ENCODE measurements around the gene GNPDA2. TPM values are rescaled to one million over a fixed set of nuclear protein-coding genes. Genes with fewer than 3 reads are reported as not detected.

Gene GNPDA2
- polyA plus RNA-seq, 5 donors, result 22.8 to 38.6 (median 33.2) TPM

GRCh38 chr4:44700427-44700826 is 25.9 kb downstream of the GNPDA2 start:
- no peak for DNase-seq

DNA sequence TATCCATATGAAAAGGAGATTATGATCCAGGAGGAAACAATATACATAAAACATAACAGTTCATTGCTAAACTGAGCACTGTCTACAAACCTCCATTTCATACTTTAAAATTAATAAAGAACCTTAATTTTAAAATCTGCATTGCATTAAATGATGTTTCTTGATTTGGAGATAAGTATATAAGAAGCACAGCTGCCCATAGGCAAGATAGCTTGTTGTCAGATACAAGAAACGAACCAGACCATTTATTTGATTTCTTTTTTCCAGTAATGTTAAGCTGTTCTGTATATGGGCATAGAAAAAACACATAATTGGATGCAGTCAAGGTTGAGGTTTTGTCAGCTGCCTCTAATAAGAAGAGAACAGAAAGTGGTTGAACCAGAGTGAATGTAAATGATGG is 41.7 kb downstream of the GNPDA2 start:
- no peak for DNase-seq

GRCh38 chr4:44679060-44679459 is 47.3 kb downstream of the GNPDA2 start:
- no peak for DNase-seq

GRCh38 chr4:44678094-44679041 is 48.0 kb downstream of the GNPDA2 start, which contains the start of gene GUF1:
Gene GUF1 (plus strand): TSS chr4:44678420. CDS start chr4:44678623, 203 bp downstream.
- peak; percentile 92 to 93 for DNase-seq

DNA sequence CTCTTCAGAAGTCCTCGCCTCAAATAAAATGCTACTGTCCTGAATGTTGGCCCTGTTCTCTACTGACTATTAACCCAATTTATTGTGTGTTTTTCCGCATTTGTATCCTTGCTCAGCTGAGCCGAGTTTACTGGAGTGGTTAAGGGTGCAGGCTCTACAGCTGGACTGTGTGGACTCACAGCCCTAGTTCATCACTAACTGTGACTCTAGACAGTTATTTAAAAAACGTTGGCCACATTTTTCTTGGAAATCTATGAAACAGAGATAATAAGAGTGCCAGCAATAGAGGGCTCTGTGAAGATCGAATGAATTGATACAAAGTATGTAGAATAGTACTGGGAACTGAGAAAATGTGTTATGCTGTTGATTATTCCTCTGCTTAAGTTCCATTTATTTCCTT is 51.0 kb downstream of the GNPDA2 start:
- DNase-seq, result no peak

- no peak for DNase-seq
Observed at GRCh38 chr4:44674471-44674870, 51.9 kb downstream of the GNPDA2 start.

- DNase-seq, result no peak
Observed at GRCh38 chr4:44671636-44672035, 54.7 kb downstream of the GNPDA2 start.

DNA sequence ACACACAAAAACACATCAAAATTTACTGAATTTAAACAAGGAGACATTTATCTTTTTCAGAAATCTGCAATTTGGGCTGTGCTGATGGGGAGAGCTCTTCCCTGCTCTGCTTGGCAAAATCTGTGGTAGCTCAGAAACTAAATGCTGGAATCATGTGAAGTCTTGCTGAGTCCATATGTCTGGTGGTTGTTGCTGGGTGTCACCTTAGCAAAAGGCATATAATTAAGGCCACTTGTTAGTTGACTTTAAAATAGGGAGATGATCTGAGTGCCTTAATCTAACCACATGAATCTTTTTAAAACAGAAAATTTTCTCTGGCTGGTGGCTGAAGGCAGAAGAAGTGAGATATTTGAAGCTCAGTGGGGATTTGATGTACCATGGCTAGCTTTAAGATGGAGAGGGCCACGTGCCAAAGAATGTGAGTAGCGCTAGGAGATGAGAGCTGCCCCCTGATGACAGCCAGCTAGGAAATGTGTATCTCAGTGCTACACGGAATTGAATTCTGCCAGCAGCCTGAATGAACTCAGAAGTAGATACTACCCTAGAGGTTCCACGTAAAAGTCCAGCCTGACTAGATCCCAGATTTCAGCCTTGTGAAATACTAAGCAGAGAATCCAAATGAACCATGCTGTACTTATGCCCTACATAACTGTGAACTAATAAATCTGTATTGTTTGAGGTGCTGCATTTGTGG is 55.7 kb downstream of the GNPDA2 start:
- DNase-seq, result no peak

- DNase-seq, result no peak
Observed at GRCh38 chr4:44668526-44668925, 57.8 kb downstream of the GNPDA2 start.

DNA sequence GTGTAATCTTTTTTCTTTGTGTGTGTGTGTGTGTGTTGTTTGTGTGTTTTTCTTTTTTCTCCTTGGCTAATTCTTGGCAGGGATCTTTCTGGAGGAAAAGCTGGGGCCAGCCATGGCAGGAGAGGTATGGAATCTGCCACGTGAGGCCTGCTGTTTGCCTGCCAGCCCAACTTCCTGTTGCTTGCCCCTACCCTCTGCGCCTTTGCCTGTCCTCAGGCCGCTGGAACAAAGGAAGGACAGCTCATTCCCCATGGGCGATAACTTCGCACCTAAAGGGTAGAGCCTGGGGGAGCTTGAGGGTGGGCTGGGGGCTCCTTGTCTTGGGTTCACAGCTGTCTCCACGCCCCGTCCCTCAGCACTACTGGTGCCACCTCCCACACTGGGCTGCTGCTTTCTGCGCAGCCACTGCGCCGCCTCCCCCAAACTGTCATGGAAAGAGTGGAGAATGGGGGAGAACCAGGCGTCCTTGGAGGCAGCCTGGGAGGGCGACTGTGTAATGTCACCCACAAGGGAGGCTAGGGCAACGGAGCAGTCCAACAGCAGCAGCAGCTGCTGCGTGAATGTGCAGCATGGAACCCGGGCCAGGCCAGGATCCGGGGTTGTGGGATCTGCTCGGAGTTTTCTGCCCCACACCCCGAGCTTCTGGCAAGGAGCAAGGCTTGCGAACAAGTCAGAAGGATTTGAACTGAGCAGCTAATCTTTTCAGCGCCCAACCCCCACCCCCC is 62.7 kb downstream of the GNPDA2 start:
- no peak for DNase-seq

GRCh38 chr4:44662623-44663005 is 63.7 kb downstream of the GNPDA2 start:
- no peak for DNase-seq

GRCh38 chr4:44661940-44662622 is 64.3 kb downstream of the GNPDA2 start:
- DNase-seq, result no peak

- DNase-seq, result no peak
Observed at GRCh38 chr4:44660396-44660795, 66.0 kb downstream of the GNPDA2 start.

- DNase-seq, result no peak
Observed at GRCh38 chr4:44652002-44652401, 74.4 kb downstream of the GNPDA2 start.

Other genes with a start within 250 kb of the GNPDA2 start
- under 1 TPM; 0.19 to 0.53 (median 0.44) TPM for gene YIPF7, start 74.9 kb downstream of the GNPDA2 start, polyA plus RNA-seq (ENCODE audit: insufficient read depth in 1 of 5, insufficient read length in 5 of 5, low replicate concordance in 1 of 5)
- gene GUF1, start 48.1 kb downstream of the GNPDA2 start, polyA plus RNA-seq (ENCODE audit: insufficient read depth in 1 of 5, insufficient read length in 5 of 5, low replicate concordance in 1 of 5), result 10 to 100 TPM; 22.7 to 35.8 (median 31.8) TPM

All from right lung (tissue), 5 donors.